Measurements from ENCODE around the gene CUEDC1. TPM values are rescaled to one million over a fixed set of nuclear protein-coding genes. Genes with fewer than 3 reads are reported as not detected.

Gene CUEDC1
- total and polyA plus RNA-seq, 2 of the 13 experiments (the other 11 are each of a cell fraction or from before 2014, with no cell fraction given), result 7.4 to 12.9 TPM

DNA sequence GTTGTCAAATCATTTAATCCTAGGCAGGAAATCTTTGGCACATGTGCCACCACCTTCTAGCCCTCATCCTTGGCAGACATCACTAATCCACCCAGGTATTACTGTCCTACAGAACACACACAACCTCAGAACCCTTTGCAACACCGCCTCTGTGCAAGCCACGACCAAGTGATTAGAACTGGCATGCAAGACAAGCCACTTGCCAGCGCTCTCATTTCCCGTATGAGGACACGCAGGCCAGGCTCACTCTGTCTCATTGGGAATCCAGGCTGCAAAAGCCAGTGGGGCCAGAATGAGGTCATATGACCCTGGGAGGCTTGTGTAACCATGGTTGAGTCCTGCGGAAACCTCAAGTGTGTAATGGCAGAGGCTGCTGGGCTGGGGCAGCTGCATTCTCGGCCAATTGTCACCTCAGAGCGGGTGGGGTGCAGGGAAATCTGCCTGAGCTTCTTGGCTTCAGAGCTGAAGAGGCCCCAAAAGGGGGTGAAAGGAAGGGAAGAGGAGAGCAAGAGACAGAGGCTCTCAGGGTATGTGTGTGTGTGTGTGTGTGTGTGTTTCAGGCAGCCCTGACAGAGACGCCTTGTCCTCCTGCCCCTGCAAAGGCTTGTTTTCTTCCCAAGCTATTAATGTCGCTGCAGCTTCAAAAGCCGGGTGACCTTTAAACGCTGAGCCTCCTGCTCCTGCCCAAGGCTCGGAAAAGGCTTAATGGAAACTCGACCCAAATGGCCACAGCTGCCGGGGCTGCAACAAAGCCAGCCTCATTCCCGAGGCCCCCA, 62.2 kb downstream of the CUEDC1 start (continued):
- TF ChIP-seq, protein P1, sequence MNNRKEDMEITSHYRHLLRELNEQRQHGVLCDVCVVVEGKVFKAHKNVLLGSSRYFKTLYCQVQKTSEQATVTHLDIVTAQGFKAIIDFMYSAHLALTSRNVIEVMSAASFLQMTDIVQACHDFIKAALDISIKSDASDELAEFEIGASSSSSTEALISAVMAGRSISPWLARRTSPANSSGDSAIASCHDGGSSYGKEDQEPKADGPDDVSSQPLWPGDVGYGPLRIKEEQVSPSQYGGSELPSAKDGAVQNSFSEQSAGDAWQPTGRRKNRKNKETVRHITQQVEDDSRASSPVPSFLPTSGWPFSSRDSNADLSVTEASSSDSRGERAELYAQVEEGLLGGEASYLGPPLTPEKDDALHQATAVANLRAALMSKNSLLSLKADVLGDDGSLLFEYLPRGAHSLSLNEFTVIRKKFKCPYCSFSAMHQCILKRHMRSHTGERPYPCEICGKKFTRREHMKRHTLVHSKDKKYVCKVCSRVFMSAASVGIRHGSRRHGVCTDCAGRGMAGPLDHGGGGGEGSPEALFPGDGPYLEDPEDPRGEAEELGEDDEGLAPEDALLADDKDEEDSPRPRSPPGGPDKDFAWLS (CRISPR knock-in tag; IDR thresholded peaks at IDR 0.05; ENCODE audit: borderline replicate concordance), result 0 out of 2 replicates have a peak, but pooled peaks have one; percentile 35
- TF ChIP-seq, protein P2, sequence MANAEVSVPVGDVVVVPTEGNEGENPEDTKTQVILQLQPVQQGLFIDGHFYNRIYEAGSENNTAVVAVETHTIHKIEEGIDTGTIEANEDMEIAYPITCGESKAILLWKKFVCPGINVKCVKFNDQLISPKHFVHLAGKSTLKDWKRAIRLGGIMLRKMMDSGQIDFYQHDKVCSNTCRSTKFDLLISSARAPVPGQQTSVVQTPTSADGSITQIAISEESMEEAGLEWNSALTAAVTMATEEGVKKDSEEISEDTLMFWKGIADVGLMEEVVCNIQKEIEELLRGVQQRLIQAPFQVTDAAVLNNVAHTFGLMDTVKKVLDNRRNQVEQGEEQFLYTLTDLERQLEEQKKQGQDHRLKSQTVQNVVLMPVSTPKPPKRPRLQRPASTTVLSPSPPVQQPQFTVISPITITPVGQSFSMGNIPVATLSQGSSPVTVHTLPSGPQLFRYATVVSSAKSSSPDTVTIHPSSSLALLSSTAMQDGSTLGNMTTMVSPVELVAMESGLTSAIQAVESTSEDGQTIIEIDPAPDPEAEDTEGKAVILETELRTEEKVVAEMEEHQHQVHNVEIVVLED (CRISPR knock-in tag; IDR thresholded peaks at IDR 0.05; ENCODE audit: borderline replicate concordance), result peak; percentile 57; the same call in 1 of the 2 replicates
- TF ChIP-seq ZNF17 (CRISPR knock-in tag; IDR thresholded peaks at IDR 0.05), result no peak
- TF ChIP-seq SKI (IDR thresholded peaks at IDR 0.05; ENCODE audit: partially characterized antibody), result no peak
- no peak for TF ChIP-seq ZNF326 (CRISPR knock-in tag; IDR thresholded peaks at IDR 0.05; ENCODE audit: borderline replicate concordance)
- TF ChIP-seq ZNF234 (CRISPR knock-in tag; conservative IDR thresholded peaks at IDR 0.05), result no peak
- no peak for TF ChIP-seq RAD21 (CRISPR knock-in tag; IDR thresholded peaks at IDR 0.05)
- TF ChIP-seq, protein P3, sequence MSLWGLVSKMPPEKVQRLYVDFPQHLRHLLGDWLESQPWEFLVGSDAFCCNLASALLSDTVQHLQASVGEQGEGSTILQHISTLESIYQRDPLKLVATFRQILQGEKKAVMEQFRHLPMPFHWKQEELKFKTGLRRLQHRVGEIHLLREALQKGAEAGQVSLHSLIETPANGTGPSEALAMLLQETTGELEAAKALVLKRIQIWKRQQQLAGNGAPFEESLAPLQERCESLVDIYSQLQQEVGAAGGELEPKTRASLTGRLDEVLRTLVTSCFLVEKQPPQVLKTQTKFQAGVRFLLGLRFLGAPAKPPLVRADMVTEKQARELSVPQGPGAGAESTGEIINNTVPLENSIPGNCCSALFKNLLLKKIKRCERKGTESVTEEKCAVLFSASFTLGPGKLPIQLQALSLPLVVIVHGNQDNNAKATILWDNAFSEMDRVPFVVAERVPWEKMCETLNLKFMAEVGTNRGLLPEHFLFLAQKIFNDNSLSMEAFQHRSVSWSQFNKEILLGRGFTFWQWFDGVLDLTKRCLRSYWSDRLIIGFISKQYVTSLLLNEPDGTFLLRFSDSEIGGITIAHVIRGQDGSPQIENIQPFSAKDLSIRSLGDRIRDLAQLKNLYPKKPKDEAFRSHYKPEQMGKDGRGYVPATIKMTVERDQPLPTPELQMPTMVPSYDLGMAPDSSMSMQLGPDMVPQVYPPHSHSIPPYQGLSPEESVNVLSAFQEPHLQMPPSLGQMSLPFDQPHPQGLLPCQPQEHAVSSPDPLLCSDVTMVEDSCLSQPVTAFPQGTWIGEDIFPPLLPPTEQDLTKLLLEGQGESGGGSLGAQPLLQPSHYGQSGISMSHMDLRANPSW (CRISPR knock-in tag; IDR thresholded peaks at IDR 0.05; ENCODE audit: borderline replicate concordance), result 0 out of 2 replicates have a peak, but pooled peaks have one; percentile 59
- no peak for TF ChIP-seq ZNF777 (CRISPR knock-in tag; IDR thresholded peaks at IDR 0.05)
- TF ChIP-seq, protein P4, sequence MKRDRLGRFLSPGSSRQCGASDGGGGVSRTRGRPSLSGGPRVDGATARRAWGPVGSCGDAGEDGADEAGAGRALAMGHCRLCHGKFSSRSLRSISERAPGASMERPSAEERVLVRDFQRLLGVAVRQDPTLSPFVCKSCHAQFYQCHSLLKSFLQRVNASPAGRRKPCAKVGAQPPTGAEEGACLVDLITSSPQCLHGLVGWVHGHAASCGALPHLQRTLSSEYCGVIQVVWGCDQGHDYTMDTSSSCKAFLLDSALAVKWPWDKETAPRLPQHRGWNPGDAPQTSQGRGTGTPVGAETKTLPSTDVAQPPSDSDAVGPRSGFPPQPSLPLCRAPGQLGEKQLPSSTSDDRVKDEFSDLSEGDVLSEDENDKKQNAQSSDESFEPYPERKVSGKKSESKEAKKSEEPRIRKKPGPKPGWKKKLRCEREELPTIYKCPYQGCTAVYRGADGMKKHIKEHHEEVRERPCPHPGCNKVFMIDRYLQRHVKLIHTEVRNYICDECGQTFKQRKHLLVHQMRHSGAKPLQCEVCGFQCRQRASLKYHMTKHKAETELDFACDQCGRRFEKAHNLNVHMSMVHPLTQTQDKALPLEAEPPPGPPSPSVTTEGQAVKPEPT (CRISPR knock-in tag; IDR thresholded peaks at IDR 0.05; ENCODE audit: low read depth), result 0 out of 2 replicates have a peak, but pooled peaks have one; percentile 28
- peak; percentile 65 for TF ChIP-seq ZBTB20 (CRISPR knock-in tag; IDR thresholded peaks at IDR 0.05; ENCODE audit: borderline replicate concordance, low read depth)
- peak; percentile 52; the same call in 1 of the 2 replicates for TF ChIP-seq ATM (IDR thresholded peaks at IDR 0.05; ENCODE audit: borderline replicate concordance)
- TF ChIP-seq, protein P5, sequence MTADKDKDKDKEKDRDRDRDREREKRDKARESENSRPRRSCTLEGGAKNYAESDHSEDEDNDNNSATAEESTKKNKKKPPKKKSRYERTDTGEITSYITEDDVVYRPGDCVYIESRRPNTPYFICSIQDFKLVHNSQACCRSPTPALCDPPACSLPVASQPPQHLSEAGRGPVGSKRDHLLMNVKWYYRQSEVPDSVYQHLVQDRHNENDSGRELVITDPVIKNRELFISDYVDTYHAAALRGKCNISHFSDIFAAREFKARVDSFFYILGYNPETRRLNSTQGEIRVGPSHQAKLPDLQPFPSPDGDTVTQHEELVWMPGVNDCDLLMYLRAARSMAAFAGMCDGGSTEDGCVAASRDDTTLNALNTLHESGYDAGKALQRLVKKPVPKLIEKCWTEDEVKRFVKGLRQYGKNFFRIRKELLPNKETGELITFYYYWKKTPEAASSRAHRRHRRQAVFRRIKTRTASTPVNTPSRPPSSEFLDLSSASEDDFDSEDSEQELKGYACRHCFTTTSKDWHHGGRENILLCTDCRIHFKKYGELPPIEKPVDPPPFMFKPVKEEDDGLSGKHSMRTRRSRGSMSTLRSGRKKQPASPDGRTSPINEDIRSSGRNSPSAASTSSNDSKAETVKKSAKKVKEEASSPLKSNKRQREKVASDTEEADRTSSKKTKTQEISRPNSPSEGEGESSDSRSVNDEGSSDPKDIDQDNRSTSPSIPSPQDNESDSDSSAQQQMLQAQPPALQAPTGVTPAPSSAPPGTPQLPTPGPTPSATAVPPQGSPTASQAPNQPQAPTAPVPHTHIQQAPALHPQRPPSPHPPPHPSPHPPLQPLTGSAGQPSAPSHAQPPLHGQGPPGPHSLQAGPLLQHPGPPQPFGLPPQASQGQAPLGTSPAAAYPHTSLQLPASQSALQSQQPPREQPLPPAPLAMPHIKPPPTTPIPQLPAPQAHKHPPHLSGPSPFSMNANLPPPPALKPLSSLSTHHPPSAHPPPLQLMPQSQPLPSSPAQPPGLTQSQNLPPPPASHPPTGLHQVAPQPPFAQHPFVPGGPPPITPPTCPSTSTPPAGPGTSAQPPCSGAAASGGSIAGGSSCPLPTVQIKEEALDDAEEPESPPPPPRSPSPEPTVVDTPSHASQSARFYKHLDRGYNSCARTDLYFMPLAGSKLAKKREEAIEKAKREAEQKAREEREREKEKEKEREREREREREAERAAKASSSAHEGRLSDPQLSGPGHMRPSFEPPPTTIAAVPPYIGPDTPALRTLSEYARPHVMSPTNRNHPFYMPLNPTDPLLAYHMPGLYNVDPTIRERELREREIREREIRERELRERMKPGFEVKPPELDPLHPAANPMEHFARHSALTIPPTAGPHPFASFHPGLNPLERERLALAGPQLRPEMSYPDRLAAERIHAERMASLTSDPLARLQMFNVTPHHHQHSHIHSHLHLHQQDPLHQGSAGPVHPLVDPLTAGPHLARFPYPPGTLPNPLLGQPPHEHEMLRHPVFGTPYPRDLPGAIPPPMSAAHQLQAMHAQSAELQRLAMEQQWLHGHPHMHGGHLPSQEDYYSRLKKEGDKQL (CRISPR knock-in tag; IDR thresholded peaks at IDR 0.05; ENCODE audit: low read depth), result no peak
- no peak for TF ChIP-seq SRSF1 (optimal IDR thresholded peaks at IDR 0.05; ENCODE audit: low read depth, low read length)

Data from HepG2 (cell line).